Measurements from ENCODE around the gene NFYC. TPM values are rescaled to one million over a fixed set of nuclear protein-coding genes. Genes with fewer than 3 reads are reported as not detected.

The NFYC gene
- total and polyA plus RNA-seq, 7 experiments from 2014 or later: 36.2 to 88.5 (median 63.4) TPM

DNA sequence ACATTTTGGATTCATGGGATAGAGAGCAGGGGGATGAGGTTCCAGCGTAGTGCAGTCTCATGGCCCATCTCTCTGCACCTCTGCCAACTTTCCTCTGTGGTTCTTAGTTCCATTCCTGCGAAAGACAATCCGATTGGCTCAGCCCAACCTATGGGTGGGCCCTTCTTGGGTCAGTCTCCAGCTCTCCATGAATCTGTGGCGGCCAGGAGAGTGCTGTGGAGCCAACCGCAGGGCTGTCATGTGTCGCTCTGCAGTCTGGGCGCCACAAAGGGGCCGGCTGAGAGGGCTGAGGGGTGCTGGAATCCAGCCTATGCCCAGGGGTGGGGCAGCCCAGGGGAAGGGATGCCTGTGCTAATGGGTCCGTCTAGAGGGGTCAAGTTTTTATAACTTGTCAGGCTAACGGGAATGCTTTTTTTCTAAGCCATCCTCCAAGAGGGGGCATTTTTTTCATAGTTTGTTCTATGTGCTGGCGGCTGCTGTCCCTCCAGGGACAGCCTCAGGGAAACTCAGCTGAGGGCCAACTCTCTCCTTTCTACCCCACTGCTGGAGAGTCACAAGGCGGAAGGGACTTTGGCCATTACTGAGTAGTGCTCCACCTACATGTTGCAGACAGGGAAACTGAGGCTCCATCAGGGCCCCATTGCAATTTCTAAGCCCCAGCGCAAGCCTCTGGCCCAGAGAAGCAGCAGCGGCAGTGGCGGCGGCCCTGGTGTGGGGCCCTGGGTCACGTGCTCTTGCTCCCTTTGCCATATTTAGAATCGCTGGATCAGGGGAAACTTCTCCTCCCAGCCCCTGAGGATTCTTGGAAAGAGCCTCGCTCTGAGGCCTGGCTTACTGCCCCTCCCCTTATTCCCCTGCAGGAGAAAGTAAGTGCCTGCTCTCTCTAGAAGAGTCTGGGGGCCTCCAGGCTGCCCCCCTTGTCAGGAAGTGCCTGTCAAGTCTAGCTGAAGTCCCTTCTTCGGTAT, 115.5 kb downstream of the NFYC start:
- H3K36me3 ChIP-seq (ENCODE audit: control insufficient read depth in 2 of 3, insufficient read depth in 3 of 3, low read length in 3 of 3): no peaks in the 10 kb centered on the region
- no peak overlapping the region for H3K27ac Mint-ChIP-seq
- no peak overlapping the region for H3K27ac ChIP-seq (ENCODE audit: low read depth, low read length)
- peaks cover 0 to 2% (median 0%) of the 10 kb centered on the region in 5 donors for H3K27me3 Mint-ChIP-seq
- no peaks in the 10 kb centered on the region for H3K9me3 ChIP-seq (ENCODE audit: control insufficient read depth in 2 of 3, low read length in 3 of 3)
- no peak for ATAC-seq
- peaks cover 13 to 34% (median 19%) of the 10 kb centered on the region in 7 donors for H3K4me1 Mint-ChIP-seq
- H3K36me3 Mint-ChIP-seq: peaks cover 0 to 3% (median 0%) of the 10 kb centered on the region in 5 donors
- CTCF ChIA-PET: no interaction called here
- H3K27me3 ChIP-seq (ENCODE audit: control insufficient read depth in 2 of 2, insufficient read depth in 2 of 2, low read length in 2 of 2): no peaks in the 10 kb centered on the region
- H3K4me1 ChIP-seq (ENCODE audit: control insufficient read depth in 2 of 2, insufficient read depth in 2 of 2, low read length in 2 of 2): peaks cover under 1 to 2% of the 10 kb centered on the region in 2 donors
- H3K9me3 Mint-ChIP-seq: peaks cover 0 to 3% (median 0%) of the 10 kb centered on the region in 11 donors
- H3K4me3 ChIP-seq (ENCODE audit: low read length): no peak overlapping the region
- no peak overlapping the region for H3K4me3 Mint-ChIP-seq
- intact Hi-C loops (cut with micrococcal nuclease): loop anchor here in 1 of 2 donors (5.0 kb wide), 1 partner anchor 170 kb away; the partner anchor contains the start of gene CTPS1
- no peak for DNase-seq
- POLR2A ChIA-PET: no interaction called here

DNA sequence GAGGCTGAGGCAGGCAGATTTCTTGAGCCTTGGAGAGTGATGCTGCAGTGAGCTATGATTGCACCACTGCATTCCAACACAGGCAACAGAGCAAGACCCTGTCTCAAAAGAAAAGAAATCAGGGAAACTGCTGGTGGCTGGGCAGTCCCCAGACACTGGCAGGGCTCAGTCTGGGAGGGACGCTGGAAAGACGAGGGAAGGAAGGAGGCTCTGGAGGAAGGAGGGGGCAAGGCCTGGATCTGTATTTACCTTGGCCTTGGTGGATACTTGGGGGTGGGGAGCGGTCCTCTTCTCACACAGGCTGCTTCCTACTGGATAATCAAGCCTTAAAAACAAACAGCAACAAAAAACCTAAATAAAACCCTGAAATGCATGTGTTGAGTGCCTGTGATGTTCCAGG, 116.5 kb downstream of the NFYC start:
- peak overlapping the region in 2 of 9 donors; percentile 41 to 51 for H3K27ac Mint-ChIP-seq
- intact Hi-C loops (cut with micrococcal nuclease): loop anchor here in 1 of 2 donors (5.0 kb wide), 1 partner anchor 169 kb away; the partner anchor contains the start of gene CTPS1
- DNase-seq (no peak), ATAC-seq (no peak)
- Histone ChIP-seq H3K27me3 (ENCODE audit: control insufficient read depth in 2 of 2, insufficient read depth in 2 of 2, low read length in 2 of 2) (no peaks in the 10 kb centered on the region), H3K4me3 (ENCODE audit: low read length) (no peak overlapping the region), H3K4me1 (ENCODE audit: control insufficient read depth in 2 of 2, insufficient read depth in 2 of 2, low read length in 2 of 2) (no peaks in the 10 kb centered on the region), H3K36me3 (ENCODE audit: control insufficient read depth in 2 of 3, insufficient read depth in 3 of 3, low read length in 3 of 3) (no peaks in the 10 kb centered on the region), H3K9me3 (ENCODE audit: control insufficient read depth in 2 of 3, low read length in 3 of 3) (no peaks in the 10 kb centered on the region), H3K27ac (ENCODE audit: low read depth, low read length) (no peak overlapping the region)
- H3K36me3 Mint-ChIP-seq: peaks cover 0 to 3% (median 0%) of the 10 kb centered on the region in 5 donors
- peaks cover 12 to 29% (median 17%) of the 10 kb centered on the region in 7 donors for H3K4me1 Mint-ChIP-seq
- CTCF ChIA-PET: no interaction called here
- peaks cover 0 to 2% (median 0%) of the 10 kb centered on the region in 5 donors for H3K27me3 Mint-ChIP-seq
- H3K9me3 Mint-ChIP-seq: peaks cover 0 to 3% (median 0%) of the 10 kb centered on the region in 11 donors
- POLR2A ChIA-PET: interaction anchor here (1.7 kb wide), 1 partner anchor 10 kb away, joined by 5 read pairs; no protein-coding TSS in a partner anchor
- H3K4me3 Mint-ChIP-seq: no peak overlapping the region

DNA sequence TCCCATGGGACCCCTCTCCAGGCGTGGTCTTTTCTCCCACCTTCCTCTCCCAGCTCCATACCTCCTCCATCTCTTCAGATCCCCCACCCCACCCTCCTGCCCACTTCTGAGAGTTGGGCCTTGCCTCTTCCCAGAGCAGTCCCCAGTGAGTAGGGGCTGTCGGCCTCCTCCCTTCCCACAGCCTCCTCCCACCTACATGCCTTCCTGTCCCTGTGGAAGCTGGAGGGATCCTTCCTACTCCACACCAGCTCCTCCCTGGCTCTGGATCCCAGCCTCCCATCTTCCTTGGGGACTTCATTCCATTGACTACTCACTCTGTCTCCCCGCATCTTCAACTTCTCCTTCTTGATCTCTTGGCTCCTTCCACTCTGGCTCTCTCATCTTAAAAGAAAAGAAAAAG, 116.9 kb downstream of the NFYC start:
- Mint-ChIP-seq H3K4me3 (no peak overlapping the region), H3K4me1 (peaks cover 12 to 26% (median 17%) of the 10 kb centered on the region in 7 donors), H3K9me3 (peaks cover 0 to 3% (median 0%) of the 10 kb centered on the region in 11 donors), H3K36me3 (peaks cover 0 to 3% (median 0%) of the 10 kb centered on the region in 5 donors), H3K27ac (peak overlapping the region in 3 of 9 donors; percentile 10 to 86 (median 57)), H3K27me3 (peaks cover 0 to 2% (median 0%) of the 10 kb centered on the region in 5 donors)
- no peak for ATAC-seq
- Histone ChIP-seq H3K4me3 (ENCODE audit: low read length) (no peak overlapping the region), H3K9me3 (ENCODE audit: control insufficient read depth in 2 of 3, low read length in 3 of 3) (no peaks in the 10 kb centered on the region), H3K4me1 (ENCODE audit: control insufficient read depth in 2 of 2, insufficient read depth in 2 of 2, low read length in 2 of 2) (no peaks in the 10 kb centered on the region), H3K36me3 (ENCODE audit: control insufficient read depth in 2 of 3, insufficient read depth in 3 of 3, low read length in 3 of 3) (no peaks in the 10 kb centered on the region), H3K27me3 (ENCODE audit: control insufficient read depth in 2 of 2, insufficient read depth in 2 of 2, low read length in 2 of 2) (no peaks in the 10 kb centered on the region), H3K27ac (ENCODE audit: low read depth, low read length) (no peak overlapping the region)
- CTCF ChIA-PET: interaction anchor here (0.7 kb wide), 1 partner anchor 11 kb away, joined by 3 read pairs; no protein-coding TSS in a partner anchor
- DNase-seq: no peak
- intact Hi-C loops (cut with micrococcal nuclease): loop anchor here in 1 of 2 donors (5.0 kb wide), 1 partner anchor 169 kb away; the partner anchor contains the start of gene CTPS1
- POLR2A ChIA-PET: interaction anchor here (1.7 kb wide), 1 partner anchor 10 kb away, joined by 5 read pairs; no protein-coding TSS in a partner anchor

DNA sequence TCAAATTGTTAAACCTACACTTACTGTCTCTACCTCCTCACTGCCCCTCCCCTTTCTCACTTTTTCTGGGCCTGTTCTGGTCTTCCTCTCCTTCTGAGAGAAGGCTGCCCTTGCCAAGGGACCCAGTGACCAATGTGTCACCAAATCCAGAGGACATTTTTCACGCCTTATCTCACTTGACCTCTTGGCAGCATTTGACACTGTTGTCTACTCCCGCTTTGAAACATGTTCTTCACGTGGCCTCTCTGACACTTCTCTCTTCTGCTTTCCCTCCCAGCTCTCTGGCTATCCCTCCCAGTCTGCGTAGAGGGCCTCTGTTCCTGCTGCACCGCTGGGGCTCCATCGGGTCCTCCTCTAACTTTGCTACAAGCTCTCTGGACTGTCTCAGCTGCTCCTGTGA, 117.4 kb downstream of the NFYC start:
- Mint-ChIP-seq H3K4me3 (peak overlapping the region in 1 of 10 donors; percentile 65), H3K27me3 (peaks cover 0 to 2% (median 0%) of the 10 kb centered on the region in 5 donors), H3K9me3 (peaks cover 0 to 3% (median 0%) of the 10 kb centered on the region in 11 donors), H3K36me3 (peaks cover 0 to 3% (median 0%) of the 10 kb centered on the region in 5 donors), H3K4me1 (peaks cover 12 to 24% (median 17%) of the 10 kb centered on the region in 7 donors), H3K27ac (peak overlapping the region in 4 of 9 donors; percentile 3 to 86 (median 34))
- Histone ChIP-seq H3K36me3 (ENCODE audit: control insufficient read depth in 2 of 3, insufficient read depth in 3 of 3, low read length in 3 of 3) (no peaks in the 10 kb centered on the region), H3K27ac (ENCODE audit: low read depth, low read length) (no peak overlapping the region), H3K9me3 (ENCODE audit: control insufficient read depth in 2 of 3, low read length in 3 of 3) (no peaks in the 10 kb centered on the region), H3K4me1 (ENCODE audit: control insufficient read depth in 2 of 2, insufficient read depth in 2 of 2, low read length in 2 of 2) (no peaks in the 10 kb centered on the region), H3K27me3 (ENCODE audit: control insufficient read depth in 2 of 2, insufficient read depth in 2 of 2, low read length in 2 of 2) (no peaks in the 10 kb centered on the region), H3K4me3 (ENCODE audit: low read length) (no peak overlapping the region)
- DNase-seq (no peak), ATAC-seq (peak; percentile 6)
- CTCF ChIA-PET: interaction anchor here (0.7 kb wide), 1 partner anchor 11 kb away, joined by 3 read pairs; no protein-coding TSS in a partner anchor
- POLR2A ChIA-PET: interaction anchor here (1.7 kb wide), 1 partner anchor 11 kb away, joined by 5 read pairs; no protein-coding TSS in a partner anchor
- intact Hi-C loops (cut with micrococcal nuclease): loop anchor here in 1 of 2 donors (5.0 kb wide), 1 partner anchor 168 kb away; the partner anchor contains the start of gene CTPS1

DNA sequence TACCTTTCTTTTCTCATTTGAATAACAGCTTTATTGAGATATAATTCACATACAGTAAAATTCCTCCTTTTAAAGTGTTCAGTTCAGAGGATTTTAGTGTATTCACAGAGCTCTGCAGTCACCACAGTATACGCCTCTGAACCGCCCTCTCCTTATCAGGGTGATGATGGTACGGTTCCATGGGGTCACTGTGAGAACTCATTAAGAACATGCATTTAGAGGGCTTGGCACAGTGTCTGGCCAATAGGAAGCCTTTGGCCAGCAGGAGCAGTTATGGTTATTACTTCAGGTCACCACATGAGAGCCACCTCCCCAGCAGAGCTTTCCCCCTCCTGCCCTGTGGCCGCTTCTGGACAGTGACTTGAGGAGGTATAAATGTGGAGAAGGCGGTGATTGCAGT, 119.4 kb downstream of the NFYC start:
- peaks cover 0 to 3% (median 0%) of the 10 kb centered on the region in 11 donors for H3K9me3 Mint-ChIP-seq
- Histone ChIP-seq H3K4me3 (ENCODE audit: low read length) (no peak overlapping the region), H3K4me1 (ENCODE audit: control insufficient read depth in 2 of 2, insufficient read depth in 2 of 2, low read length in 2 of 2) (no peaks in the 10 kb centered on the region), H3K27me3 (ENCODE audit: control insufficient read depth in 2 of 2, insufficient read depth in 2 of 2, low read length in 2 of 2) (no peaks in the 10 kb centered on the region), H3K36me3 (ENCODE audit: control insufficient read depth in 2 of 3, insufficient read depth in 3 of 3, low read length in 3 of 3) (no peaks in the 10 kb centered on the region), H3K9me3 (ENCODE audit: control insufficient read depth in 2 of 3, low read length in 3 of 3) (no peaks in the 10 kb centered on the region), H3K27ac (ENCODE audit: low read depth, low read length) (no peak overlapping the region)
- DNase-seq: no peak
- H3K36me3 Mint-ChIP-seq: peaks cover 0 to 3% (median 0%) of the 10 kb centered on the region in 5 donors
- no peak for ATAC-seq
- no peak overlapping the region for H3K4me3 Mint-ChIP-seq
- ChIA-PET POLR2A (interaction anchor here (1.0 to 1.8 kb wide), 2 partner anchors 13 to 16 kb away, joined by 3 to 6 read pairs; no protein-coding TSS in a partner anchor), CTCF (no interaction called here)
- no peak overlapping the region for H3K27ac Mint-ChIP-seq
- H3K27me3 Mint-ChIP-seq: no peaks in the 10 kb centered on the region
- intact Hi-C loops (cut with micrococcal nuclease): no loop called here
- H3K4me1 Mint-ChIP-seq: peaks cover 12 to 21% (median 17%) of the 10 kb centered on the region in 7 donors

DNA sequence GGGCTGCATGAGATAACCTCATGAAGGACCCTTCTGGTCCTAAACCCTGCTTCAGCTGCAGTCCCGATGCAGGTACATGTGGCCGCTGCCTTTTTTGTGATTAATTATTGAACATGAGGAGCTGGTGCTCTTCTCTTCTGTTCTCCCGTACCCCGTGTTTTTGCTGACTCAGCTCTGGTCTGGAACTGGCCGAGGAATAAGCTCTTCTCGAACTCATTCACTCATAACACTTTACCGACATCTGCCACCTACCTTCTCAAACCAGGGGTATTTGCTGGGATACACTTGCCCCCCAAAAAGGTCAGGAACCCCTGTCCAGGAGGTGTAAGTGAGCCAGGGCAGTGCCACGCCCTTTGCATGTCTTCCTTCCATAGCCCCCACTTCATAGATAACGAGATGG, 123.9 kb downstream of the NFYC start:
- Mint-ChIP-seq H3K4me1 (peaks cover 0 to 24% (median 8%) of the 10 kb centered on the region in 7 donors), H3K27ac (peak overlapping the region in 1 of 9 donors; percentile 31), H3K9me3 (no peaks in the 10 kb centered on the region), H3K27me3 (peaks cover 0 to 8% (median 0%) of the 10 kb centered on the region in 5 donors), H3K36me3 (no peaks in the 10 kb centered on the region), H3K4me3 (peak overlapping the region in 1 of 10 donors; percentile 53)
- no peaks in the 10 kb centered on the region for H3K27me3 ChIP-seq (ENCODE audit: control insufficient read depth in 2 of 2, insufficient read depth in 2 of 2, low read length in 2 of 2)
- intact Hi-C loops (cut with micrococcal nuclease): no loop called here
- CTCF ChIA-PET: interaction anchor here (0.6 to 0.9 kb wide), 2 partner anchors 12 to 42 kb away, joined by 3 read pairs; no protein-coding TSS in a partner anchor
- H3K27ac ChIP-seq (ENCODE audit: low read depth, low read length): no peak overlapping the region
- H3K4me1 ChIP-seq (ENCODE audit: control insufficient read depth in 2 of 2, insufficient read depth in 2 of 2, low read length in 2 of 2): peaks cover 0 to 5% of the 10 kb centered on the region in 2 donors
- DNase-seq: no peak
- ATAC-seq: no peak
- no peaks in the 10 kb centered on the region for H3K36me3 ChIP-seq (ENCODE audit: control insufficient read depth in 2 of 3, insufficient read depth in 3 of 3, low read length in 3 of 3)
- POLR2A ChIA-PET: interaction anchor here (5.1 kb wide), 1 partner anchor 47 kb away, joined by 23 read pairs; the partner anchor contains the start of gene CITED4
- no peaks in the 10 kb centered on the region for H3K9me3 ChIP-seq (ENCODE audit: control insufficient read depth in 2 of 3, low read length in 3 of 3)
- no peak overlapping the region for H3K4me3 ChIP-seq (ENCODE audit: low read length)
